Stimulated activated naive CD8-positive, alpha-beta T cell treated with anti-CD3 and anti-CD28 coated beads, Interleukin-15, Interleukin-2, amounts not matched to agents 100 U/mL and 50 U/mL, for 24 hours (primary cell): ENCODE measurements around the gene TSKU.
A peak's percentile ranks its signal among the peaks of the same experiment; 100 is the strongest.

Experiments
- ATAC-seq: fragments of 150-1000 bp; cut with Tn5 transposase; one replicate; pipeline ENCODE4 v1.10.0; 2021
- DNase-seq: peaks from one replicate; pipeline ENCODE4 v3.0.0; 2021

TSKU gene, protein sequence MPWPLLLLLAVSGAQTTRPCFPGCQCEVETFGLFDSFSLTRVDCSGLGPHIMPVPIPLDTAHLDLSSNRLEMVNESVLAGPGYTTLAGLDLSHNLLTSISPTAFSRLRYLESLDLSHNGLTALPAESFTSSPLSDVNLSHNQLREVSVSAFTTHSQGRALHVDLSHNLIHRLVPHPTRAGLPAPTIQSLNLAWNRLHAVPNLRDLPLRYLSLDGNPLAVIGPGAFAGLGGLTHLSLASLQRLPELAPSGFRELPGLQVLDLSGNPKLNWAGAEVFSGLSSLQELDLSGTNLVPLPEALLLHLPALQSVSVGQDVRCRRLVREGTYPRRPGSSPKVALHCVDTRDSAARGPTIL

DNA sequence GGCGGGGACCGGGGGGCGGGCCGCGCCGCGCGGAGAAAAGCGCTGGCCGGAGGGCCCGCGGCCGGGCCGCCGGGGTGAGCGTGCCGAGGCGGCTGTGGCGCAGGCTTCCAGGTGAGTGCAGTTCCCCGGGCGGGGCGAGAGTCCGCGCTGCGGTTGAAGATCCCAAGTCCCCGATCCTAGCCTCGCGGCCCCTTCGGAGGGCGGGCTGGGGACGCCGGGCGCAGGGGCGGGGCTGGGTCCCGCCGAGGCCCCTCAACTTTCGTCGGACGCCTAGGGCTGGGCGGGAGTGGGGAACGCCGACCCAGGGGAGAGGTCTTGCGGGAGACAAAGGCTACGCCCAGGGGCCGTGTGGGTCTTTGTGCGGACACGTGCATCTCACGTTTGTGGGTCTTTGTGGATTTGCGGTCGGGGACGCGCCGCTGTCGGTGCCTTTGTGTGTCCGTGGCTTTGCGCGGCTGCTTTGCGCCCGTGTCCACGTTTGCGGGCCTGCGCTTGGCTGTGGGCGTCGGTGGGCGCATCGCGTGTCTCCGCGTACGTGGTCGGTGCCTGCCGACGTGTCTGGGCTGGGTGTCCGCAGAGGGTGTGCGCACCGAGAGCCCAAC is at the start of gene TSKU:
TSKU (plus strand) TSS at position 63 of the 602 bp plus-strand sequence. CDS start 12,261 bp downstream, outside the sequence.
- DNase-seq (peak; percentile 30), ATAC-seq (no peak)

DNA sequence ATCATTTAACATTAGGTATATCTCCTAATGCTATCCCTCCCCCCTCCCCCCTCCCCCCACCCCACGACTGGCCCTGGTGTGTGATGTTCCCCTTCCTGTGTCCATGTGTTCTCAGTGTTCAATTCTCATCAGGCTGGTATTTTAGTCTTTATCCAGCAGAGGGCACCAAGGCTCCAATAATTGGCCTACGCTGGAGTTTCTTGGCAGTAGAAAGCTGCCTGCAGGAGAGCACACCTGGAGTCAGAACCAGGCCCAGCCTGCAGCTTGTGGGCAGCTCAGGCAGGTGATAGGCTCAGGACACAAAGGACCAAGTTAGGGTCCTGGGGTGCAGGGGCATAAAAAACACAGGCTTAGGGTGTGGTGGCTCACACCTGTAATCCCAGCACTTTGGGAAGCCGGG is 49.2 kb upstream of the TSKU start:
- DNase-seq = peak; percentile 37
- peak; percentile 53 for ATAC-seq

DNA sequence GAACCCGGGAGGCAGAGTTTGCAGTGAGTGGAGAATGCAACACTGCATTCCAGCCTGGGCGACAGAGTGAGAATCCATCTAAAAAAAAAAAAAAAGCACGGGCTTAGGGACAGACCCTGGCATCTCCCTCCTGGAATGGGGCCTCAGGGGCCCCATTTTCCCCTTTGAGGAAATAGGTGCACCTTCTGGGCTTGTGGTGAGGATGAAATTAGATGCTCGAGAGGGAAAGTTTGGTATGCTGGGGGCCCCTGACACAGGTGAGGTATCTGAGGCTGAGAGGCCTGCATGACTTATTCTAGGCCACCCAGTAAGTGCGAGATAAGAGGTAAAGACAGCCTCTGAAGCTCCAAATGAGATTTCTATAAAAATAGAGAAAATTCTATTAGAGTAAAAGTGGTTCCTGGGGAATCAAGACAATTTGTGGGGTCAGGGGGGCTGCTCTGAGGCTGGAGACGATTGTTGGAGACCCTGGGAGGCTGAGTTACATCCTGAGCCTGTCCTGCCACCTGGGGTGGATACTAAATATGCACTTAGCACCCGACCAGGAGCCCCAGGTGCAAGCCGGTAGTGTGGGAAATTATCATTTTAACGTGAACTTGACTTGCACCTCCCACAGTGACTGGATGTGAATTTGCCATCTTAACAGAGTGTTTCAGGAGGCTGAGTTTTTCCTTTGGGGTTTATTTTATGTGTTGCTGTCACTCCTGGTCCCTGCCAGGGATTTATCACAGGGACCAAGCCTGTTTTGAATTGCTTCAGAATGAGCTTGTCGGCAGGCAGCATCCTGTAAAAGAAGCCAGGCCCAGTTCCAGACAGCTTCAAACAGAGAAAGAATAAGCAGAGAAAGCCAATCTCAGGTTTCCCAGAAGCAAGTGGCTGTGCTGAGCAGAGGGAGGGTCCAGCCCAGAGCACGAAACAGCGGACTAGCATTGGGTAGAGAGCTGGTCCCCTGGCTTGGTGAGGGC is 48.4 kb upstream of the TSKU start:
- no peak for ATAC-seq
- DNase-seq = no peak

DNA sequence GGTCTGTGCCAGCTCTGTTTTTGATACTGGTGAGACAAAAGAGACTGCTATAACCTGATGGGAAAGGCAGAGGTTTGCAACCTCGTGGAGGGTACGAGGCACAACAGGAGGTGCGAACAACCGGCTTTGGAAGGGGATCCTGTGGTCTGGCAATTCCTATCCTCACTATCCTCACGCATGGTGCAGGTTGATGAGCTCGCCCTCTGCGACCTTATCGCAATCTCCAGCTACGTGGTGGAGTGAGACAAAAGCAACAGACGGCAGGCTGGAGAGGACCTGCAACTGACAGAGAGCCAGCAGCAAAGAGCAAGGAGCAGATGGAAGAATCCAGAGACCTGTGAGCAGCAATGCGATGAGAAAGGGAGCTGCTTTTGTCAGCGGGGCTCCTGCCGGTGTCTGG is 47.3 kb upstream of the TSKU start:
- DNase-seq (no peak), ATAC-seq (no peak)

DNA sequence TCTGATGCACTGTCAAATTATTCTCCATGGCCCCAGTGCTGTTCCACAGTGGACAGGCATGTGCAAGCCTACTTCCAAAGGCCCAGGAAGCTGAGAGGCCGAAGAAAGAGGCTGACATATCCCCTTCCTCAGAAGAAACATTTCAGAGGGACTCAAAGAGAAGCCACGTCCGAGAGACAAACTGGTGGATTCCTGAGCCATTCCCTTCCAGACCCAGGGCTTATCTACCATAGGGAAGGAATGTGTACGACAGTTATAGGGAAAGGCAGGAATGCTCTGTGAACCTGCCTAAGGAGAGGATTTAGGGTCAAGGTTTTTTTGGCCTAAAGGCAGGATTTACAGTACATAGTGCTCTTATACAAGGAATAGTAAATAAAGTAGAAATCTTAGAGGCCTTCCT is 46.9 kb upstream of the TSKU start:
- ATAC-seq (no peak), DNase-seq (no peak)

DNA sequence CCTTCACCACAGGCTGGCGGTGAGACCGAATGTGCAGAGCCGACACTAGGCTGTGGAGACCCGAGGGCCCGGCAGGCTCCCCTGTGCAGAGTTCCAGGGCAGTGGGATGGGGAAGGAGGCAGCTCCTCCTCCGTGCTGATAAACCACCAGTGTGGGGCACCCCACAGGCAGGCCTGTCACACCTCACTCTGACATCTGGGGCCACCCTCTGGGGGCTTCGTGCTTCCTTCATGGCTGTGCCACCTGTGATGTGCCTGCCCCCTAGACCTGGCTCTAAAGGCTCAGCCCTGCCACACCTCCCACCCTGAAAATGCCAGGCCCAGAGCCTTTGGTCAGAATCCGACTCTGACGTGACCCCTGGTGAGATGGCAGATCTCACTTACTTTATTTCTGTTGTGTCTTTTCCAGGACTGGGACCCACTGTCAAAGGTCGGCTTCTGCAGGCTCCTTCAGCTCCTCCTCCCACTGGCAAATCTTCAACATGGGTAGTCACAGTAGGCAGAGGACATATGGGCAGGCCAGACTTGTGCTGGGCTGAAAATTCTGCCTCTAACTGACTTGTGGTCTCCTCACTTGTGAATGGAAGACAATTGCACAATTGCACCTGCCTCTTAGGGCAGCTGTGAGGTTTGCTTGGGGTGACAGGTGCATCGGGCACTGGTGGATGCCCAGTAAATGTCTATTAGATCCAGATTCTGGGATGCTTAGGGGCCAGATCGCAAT is 46.2 kb upstream of the TSKU start:
- DNase-seq (no peak), ATAC-seq (no peak)

DNA sequence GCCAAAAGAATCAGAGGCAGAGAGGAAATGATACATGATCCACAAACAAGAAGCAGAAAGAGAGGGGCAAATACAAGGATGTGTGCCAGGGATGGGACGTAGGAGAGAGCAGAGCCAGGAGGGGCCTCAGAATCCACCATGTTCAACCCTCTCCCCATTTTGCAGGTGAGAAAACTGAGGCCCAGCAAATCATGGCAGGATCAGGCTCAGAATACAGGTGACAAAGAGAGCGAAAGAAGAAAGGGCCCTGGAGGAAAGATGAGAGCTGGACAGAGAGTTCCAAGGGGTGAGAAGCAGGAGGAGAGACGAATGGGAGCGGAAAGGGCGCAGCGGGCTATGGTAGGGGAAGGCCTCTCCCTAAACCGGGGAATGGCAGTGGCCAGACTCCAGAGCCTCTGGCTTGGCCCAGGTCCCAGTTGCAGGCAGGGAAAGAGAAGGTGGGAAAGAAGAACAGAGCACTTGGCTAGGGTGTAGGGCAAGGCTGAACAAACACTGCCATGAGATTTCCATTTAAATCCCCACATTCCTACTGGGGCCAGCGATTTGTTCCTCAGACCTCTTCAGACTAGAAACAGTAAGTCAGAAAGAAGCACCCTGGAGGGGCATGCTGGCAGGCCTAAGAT is 44.4 kb upstream of the TSKU start:
- ATAC-seq (no peak), DNase-seq (no peak)

DNA sequence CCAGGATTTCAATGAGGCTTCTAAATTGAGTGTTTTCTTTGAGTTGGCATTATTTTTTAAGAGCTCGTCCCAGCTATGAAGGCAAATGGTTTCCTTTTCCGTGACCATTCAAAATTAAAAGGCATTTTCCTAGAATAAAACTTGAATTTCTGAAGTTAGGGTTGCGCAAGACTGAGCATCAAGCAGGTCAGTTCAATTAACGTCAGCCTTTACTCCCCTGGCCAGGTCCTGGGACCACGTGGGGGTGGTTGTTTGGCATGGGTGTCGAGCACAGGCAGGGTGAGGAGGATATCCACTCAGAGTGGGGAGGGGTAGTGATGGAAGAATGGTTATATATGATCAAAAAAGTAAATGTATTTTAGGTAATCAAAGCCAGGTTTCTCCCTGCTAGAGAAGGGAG is 43.4 kb upstream of the TSKU start:
- ATAC-seq (no peak), DNase-seq (no peak)

DNA sequence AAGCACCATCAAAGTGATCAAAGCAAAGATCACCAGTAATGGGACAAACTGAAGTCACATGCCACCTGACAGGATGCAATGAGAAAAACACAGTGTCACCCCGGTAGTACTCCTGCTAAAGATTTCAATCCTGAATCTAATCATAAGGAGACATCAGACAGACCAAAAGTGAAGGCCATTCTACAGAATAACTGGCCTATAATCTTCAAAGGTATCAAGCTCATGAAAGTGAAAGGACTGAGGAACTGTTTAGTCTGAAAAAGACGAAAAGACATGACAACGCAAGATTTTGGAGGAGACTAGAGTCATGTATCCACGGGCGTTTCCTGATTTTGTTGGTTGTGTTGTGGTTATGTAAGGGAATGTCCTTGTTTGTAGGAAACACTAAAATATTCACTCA is 42.4 kb upstream of the TSKU start:
- ATAC-seq (no peak), DNase-seq (no peak)

DNA sequence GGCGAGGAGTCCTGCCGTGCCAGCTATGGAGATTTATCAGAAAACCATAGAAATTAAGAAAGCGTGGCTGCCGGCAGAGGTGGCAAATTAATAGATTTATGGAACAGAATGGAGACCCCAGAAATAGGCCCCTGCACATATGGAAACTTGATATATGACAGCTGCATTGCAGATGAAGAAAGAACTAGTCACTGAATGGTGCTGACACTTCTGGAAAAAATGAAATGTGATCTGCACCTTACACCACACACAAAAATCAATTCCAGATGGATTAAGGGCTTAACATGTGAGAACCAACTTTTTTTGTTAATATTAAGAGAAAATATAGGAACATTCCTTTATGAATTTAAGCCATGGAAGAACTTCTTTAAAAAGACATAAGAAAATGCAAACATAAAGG is 40.3 kb upstream of the TSKU start:
- no peak for DNase-seq
- no peak for ATAC-seq

DNA sequence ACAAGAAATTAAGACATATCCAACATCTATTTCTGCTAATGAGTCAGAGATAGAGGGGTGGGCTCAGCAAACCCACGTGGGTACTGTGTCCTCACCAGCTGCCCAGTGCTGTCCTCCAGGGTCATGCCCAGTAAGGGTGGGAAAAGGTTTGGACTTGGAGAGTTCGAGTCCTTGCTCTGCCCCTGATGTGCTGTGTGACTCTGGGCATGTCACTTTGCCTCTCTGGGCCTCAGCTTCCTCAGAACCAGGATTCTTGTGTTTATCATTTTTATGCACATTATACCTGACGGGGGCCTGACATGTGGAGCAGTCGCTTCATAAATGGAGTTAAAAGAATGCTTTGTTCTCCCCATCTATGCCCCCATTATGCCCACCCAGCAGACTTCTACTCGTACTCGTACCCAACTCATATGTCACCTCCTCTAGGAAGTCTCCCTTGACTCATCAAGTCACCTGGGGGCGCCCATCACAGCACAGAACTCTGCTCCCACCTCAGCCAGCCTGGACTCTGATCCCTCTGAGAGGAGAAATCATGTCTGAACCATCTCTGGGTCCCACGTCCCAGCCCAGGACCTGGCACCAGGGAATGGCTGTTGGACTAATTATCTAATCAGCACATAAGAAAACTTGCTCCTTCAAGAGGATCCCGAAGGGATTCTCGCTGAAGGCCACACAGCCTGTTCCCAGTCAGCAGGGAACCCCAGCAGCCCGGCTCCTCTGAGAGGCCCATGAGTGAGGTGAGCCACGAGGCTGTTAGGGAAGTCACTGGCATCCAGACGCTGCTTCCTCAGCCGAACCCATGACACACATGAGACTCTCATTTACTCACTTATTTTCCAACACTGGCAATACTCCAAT is 38.7 kb upstream of the TSKU start:
- ATAC-seq = no peak
- no peak for DNase-seq

DNA sequence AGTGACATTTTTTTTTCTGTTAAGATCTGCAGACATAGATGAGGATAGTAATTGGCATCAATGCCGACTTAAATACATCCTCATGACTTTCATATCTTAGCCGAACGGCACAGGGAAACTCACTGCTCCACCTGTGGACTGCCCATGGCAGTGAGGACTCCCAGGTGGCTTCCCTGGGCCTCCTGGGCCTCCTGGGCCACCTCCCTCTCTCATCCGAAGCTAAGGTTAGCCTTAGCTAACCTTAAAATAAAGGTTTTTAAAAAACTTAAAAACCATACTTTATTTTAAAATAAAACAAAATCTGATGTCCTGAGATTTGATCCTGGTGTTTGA is 38.1 kb upstream of the TSKU start:
- ATAC-seq (no peak), DNase-seq (no peak)

DNA sequence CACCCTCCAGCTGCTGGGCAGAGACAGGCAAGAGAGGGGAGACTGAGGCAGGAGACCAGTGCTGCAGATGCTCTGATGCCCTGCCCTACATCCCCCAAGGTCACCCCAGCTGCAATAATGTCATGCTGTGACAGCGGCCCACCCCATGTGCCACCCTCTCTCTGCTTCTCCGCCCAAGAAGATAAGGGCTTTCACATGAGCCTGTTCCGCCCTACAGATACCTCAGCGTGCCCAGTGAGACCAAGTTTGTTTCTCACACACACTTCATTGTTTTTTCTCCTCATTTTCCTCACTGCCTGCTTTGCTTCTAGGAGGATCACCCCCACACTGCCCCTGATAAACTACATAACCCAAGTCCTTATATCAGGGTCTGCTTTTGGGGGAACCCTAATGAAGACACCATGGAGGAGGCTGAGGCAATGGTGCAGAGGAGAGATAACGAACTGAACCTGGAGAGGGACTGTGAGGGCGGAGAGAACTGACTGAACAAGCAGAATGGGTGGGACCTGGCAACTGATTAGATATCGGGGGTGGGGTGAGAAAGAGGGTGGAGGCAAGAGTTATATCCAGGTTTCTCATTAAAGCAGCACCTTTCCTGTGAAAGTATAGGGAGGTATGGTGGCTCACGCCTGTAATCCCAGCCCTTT is 37.5 kb upstream of the TSKU start:
- DNase-seq (no peak), ATAC-seq (no peak)

DNA sequence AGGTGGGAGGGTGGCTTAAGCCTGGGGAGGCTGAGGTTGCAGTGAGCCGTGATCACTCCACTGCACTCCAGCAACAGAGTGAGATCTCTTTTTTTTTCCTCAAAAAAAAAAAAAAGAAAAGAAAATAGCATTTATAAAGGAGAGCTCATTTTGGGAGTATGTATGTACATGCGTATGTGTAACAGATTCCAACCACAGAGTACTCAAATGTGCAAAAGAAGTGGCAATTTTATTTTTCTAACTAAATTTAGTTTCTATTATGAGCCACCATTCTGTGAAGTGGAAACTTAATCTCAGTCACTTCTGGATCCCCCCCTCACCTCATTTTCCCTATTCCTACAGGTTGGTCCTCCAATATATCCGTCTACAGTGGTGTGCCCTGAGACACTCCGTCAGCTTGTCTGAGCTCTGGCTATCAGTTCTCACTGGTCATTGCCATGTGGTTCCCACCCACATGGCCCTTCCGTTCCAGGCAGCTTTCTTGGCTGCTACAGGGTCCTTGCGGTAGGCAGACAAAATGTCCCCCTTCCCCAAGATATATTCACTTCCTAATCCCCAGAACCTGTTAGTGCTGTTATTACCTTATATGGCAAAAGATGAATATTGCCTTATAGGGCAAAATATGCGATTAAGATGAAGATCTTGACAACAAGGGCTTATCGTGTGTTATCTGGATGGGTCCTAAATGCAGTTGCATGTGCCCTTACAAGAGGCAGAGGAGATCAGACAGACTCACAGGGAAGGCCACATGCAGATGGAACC is 35.8 kb upstream of the TSKU start:
- DNase-seq (no peak), ATAC-seq (no peak)

DNA sequence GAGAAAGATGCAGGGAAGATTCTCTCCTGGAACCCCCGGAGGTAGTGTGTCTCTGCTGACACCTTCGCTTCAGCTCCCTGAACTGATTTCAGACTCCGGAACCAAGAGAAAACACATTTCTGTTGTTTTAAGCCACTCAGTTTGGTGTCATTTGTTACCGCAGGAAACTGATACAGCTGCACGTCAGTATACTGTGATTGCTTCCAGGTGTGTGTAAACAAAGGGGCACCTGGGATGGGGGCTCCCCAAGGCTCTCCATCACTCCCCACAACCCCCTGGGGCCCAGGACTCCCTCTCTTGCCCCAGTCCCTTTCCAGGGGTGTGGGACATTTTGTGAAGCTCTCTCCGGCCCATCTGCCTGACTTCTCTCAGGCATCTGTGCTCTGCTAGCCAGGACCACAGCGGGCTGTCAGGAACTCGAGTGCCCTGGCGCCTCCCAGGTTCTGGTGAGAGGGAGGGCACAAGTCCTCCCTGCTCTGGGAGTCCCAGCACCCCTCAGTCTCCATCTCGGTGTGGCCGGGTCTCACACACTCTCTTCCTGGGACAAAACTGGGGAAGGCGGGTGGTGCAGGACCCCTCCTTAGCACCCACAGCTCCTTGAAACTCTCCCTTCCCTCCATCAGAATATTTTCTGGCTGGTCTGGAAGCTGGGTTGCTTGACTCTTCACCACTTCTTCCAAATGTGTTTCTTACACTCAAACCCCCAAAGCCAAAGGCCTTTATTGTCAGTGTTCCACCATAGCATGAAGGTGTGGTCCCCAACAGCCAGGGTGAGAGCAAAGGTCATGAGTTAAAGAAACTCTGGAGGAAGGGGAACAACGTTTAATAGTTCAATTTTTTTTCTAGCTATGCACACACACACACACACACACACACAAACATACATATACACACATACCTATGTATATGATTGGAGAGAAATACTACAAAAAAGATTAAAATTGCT is 35.0 kb upstream of the TSKU start:
- DNase-seq = no peak

DNA sequence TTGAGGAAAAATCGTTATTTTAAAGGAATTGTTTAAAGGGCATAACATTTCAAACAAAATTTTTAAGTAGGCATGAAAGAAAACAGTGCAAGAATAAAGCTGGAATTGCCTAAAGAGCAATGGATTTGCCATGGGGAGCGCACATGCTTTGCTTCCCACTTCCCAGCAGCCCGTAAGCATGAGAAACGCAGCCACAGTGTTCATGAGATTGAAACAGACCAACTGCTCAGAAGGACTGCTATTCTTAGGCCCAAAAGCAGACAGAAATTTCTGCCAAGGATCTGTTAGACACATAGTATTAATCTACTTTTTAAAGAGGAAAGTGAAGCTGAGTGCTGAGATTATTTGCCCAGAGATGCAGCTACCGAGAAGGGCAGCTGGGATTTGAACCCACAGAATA is 34.2 kb upstream of the TSKU start:
- ATAC-seq (no peak), DNase-seq (no peak)

More for the DNA sequence above, 35.0 kb upstream of the TSKU start:
- ATAC-seq = no peak

DNA sequence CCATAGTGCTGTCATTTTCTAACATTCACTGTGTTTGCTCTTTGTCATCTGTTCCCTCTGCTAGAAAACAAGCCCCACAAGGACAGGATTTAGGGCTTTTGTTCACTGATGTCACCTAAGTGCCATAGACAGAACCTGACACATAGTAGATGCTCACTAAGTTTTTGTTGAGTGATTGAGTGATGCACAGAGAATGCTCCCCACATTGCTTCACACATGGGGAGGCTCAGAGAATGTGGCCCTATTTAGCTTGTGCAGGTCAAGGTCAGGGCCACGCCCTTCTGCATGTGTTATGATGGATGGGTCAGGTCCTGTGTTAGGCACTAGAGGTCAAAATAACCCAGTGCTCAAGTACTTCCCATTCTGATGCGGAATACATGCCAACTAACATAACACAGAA is 33.1 kb upstream of the TSKU start:
- DNase-seq (no peak), ATAC-seq (no peak)

DNA sequence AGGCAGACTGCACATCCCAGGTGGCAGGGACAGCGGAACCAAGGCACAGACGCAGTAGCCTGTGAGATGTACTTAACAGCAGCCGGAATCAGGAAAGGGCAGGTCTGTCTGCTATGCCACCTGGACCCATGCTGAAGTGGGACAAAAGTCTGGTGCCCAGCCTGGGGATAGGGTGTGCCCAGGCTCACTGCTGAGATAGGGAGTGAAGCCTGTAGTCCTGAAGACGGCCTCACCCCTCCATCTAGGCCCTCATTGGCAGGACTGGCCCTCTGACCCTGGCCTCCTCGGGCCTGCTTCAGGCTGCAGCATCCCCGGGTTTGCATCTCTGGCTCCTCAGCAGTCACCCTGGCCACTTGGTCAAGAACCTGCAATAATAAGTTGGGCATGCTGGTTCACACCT is 32.4 kb upstream of the TSKU start:
- DNase-seq (no peak), ATAC-seq (no peak)
